ENCODE results near the gene PXMP4.
A peak's percentile ranks its signal among the peaks of the same experiment; 100 is the strongest.

The PXMP4 gene

DNA sequence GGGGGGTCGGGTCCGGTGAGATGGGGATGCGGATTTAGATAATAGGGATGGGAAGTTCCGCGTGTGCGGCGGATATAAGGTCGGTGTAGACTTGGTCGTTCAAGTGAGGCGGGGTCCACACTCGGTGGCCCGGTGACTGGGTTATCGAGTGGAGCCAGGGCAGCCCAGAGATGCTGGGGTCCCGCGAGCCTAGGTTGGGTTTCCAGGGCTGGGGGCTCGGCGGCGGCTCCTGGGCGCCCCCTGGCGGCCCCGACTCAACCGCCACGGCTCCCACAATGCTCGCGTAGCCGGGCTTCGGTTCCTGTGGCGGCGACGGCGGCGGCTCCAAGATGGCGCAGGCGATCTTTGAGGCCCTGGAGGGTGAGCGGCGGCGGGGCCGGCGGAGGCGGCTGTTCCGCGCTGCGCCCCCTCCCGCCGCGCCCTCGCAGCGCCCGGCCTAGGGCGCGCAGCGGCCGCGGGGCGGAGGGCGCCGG is 11.6 kb upstream of the PXMP4 start, which contains the start of gene ZNF341:
Gene ZNF341 (plus strand): TSS at position 304 of the 473 bp plus-strand sequence. CDS start 26 bp downstream, at position 330.
- peak; percentile 76 for DNase-seq (ENCODE audit: low spot score)

DNA sequence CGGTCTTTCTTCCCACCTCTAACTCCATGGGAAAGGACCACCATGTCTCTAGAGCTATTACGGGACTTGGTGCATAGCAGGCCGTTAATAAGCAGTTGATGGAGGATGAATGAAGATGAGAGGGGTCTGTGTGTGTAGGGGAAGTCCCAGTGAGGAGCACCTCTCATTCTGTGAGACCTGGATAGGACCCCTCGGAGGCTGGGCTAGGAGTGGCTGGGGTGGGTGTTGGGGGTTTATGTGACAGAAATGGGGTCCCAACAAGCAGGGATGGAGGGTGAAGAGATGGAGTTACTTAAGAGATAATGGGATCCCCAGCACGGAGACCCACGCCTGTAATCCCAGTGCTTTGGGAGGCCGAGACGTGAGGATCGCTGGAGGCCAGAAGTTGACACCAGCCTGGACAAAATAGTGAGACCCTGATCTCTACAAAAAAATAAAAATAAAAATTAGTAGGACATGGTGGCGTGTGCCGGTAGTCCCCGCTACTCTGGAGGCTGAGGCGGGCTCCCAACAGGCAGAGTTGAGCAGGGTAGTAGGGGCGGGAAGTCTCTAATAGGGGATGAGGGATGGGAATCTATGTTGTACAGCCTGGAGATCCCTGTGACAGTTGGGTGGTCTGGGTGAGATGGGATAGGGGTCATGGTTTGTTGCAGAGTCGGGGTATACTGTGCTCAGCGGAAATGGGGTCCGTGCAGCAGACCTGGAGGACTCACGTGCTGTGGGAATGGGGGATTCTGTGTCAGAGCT is 11.0 kb upstream of the PXMP4 start:
- no peak for DNase-seq (ENCODE audit: low spot score)

DNA sequence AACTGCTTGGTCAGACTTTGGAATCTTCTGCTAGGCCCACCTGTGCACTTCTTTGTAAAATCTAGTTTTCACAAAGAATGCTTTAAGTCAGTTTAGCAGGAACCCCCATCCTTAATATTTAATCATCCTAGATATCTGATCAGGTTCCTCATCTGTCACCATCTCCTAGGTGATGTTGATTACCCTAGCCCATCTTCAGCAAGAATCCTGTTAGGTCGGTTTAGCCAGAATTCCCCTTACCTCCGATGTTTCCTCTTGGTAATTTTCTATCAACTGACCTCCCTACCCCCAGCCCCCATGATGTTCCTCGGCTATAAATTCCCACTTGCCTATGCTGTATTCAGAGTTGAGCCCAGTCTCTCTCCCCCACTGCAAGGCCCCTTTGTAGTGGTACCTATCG is 9.0 kb upstream of the PXMP4 start:
- DNase-seq (ENCODE audit: low spot score) = no peak

DNA sequence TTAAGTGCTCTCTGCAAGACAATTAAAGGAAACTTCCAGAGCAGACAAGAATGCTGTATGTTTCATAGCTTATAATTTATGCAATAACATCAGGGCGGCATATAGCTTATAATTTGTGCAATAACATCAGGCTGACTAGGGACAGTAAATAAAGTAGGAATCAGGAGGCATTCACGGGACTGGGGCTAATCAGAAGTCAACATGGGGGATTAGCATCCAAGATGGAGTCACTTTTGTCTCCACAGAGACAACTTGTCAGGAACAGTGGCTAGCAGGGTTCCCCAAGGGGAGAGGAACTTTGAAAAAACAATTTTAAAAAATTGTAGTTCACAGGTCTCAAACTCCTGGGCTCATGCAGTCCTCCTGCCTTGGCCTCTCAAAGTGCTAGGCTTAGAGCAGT is 8.4 kb upstream of the PXMP4 start:
- no peak for DNase-seq (ENCODE audit: low spot score)

DNA sequence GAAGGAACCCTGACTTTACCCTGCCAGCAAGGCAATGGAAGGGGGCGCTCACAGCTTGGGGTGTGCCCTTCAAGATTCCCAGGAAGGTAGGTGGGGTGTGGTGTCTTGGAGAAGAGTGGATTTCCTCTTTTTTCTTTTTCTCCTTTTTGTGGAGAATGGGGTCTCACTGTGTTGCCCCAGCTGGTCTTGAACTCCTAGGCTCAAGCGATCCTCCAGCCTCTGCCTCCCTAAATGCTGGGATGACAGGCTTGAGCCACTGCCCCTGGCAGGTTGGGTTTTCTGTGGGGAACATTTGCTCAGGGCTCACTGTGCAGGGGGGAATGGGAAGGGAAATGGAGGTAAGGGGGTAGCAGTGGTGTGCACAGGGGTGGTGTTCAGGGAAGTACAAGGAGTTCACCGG is 7.7 kb upstream of the PXMP4 start:
- DNase-seq (ENCODE audit: low spot score) = no peak

DNA sequence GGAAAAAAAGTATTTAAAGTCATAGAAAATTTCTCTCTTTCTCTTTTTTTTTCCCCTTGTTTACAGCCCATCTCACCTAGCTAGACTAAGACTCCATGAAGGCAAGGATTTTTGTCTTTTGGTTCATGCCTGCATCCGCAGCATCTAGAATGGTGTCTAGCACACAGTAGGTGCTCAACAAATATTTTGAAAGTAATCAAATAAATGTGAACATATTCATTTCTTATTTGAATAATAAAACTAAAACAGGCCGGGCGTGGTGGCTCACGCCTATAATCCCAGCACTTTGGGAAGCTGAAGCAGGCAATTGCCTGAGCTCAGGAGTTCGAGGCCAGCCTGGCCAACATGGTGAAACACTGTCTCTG is 7.0 kb upstream of the PXMP4 start:
- no peak for DNase-seq (ENCODE audit: low spot score)

DNA sequence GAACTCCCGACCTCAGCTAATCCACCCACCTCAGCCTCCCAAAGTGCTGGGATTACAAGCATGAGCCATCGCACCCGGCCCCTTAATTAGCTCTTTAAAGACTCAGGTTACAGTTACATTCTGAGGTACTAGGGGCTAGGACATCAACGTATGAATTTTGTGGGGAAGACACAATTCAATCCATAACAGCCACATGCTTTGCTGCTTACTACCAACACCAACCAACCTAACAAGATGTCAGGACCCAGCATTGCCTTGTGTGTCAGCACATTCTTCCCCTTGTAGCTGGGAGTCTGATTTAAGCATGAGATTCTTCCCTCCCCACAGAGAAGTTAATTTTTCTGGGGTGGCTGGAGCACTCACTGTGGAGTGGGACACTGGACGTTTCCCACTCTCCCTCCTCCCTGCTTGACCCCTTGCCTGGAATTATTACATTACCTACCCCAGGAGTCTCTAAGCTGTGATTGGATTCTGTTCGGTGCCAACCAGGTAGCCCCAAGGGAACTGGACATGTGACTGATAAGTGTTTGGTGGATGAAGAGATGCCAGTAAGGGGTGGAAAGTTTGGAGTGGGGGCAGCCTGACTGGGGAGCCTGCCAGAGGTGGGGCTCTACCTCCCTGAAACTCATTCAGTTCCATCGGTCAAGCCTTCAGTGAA is 5.6 kb upstream of the PXMP4 start:
- DNase-seq (ENCODE audit: low spot score) = no peak

DNA sequence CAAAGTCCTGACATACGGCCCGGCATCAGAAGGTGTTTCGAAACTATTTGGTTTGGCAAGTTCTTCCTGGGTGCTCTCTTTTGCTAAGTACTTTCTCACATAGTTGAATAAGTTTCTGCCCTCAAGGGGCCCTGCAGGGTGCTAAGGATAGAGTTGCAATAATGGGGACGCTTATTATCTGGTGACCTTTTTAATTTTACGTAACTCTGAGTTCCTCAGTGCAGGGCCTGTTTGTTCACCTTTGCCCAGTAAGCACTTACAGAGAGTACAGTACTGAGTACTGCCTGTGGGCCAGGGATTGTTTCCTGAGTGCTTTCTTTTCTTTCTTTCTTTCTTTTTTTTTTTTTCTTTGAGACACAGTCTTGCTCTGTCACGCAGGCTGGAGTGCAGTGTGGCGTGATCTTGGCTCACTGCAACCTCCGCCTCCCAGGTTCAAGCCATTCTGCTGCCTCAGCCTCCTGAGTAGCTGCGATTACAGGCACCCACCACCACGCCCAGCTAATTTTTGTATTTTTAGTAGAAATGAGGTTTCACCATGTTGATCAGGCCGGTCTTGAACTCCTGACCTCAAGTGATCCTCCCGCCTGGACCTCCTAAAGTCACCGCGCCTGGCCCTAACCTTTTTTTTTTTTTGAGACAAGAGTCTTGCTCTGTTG is 4.5 kb upstream of the PXMP4 start:
- DNase-seq (ENCODE audit: low spot score) = no peak

DNA sequence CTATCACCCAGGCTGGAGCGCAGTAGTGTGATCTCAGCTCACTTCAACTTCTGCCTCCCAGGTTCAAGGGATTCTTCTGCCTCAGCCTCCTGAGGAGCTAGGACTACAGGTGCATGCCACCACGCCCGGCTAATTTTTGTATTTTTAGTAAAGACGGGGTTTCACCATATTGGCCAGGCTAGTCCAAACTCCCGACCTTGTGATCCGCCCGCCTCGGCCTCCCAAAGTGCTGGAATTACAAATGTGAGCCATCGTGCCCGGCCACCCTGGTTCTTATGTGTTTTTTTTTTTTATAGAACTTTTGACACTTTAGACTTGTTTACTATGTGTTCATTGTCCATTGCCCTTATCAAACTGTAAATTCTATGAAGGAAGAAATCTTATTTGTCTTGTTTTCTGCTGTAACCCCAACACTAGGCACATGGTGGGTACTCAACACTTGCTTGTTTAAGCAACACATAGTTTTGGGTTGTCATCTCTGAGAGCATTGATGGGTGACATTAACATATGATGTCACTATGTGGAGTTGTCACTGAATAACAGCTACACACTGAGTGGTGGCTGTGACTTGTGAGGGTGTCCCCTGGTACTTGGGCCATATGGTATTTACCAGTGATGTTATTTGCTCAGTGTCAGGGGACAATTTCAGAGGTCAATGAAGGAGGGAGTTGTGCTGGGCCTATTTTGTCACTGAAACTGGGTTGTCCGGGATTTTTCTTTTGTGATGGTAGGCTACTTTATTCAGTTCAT is 1.5 kb upstream of the PXMP4 start:
- DNase-seq (ENCODE audit: low spot score) = no peak

DNA sequence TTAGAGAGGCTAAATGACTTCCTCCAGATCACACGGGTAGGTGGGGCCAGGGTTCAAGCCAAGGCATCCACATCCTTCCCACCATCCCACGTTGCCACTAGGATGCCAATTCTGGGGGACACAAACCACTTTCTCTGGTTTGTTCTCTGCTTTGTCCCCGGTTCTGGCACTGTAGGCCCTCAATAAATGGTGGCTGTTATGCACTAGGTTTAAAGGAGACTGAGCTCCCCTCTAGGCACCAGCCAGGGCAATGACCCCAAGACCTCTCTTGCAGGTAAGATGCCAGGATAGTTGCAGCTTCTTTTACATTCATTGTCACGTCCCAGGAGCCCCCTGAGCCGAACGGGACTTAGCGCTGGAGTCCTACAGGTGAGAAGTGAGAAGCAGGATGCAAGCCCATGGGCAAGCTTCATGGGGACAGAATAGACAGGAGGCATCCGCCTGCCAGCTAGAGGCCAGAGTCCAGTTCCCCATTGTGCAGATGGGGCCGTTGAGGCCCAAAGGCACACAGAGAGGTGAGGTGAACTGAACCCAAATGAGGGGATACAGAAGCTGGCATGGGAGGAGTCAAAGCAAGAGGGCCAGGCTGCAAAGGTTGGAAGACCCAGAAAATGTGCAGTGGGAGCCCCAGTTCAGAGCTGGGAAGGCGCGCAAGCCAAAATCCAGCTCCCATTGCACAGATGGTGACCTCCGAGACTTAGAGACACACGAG is 677 bp downstream of the PXMP4 start:
- DNase-seq (ENCODE audit: low spot score) = no peak

DNA sequence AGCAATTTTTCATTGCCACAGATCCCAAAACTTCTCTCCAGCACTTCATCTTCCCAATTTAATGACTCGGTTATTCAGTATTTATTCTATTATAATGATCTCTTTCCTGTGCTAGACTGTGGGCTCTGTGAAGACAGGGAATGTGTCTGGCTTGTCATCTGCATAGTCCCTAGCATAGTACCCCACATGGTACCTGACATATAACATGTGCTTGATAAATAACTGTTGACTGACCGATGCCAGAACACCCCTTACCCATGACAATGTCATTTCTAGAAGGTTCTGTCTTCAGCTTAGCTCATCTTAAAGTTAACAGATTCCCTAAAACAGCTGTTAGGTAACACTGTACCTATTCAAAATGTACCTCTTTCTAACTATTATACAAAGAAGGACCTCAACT is 3.6 kb downstream of the PXMP4 start:
- no peak for DNase-seq (ENCODE audit: low spot score)

DNA sequence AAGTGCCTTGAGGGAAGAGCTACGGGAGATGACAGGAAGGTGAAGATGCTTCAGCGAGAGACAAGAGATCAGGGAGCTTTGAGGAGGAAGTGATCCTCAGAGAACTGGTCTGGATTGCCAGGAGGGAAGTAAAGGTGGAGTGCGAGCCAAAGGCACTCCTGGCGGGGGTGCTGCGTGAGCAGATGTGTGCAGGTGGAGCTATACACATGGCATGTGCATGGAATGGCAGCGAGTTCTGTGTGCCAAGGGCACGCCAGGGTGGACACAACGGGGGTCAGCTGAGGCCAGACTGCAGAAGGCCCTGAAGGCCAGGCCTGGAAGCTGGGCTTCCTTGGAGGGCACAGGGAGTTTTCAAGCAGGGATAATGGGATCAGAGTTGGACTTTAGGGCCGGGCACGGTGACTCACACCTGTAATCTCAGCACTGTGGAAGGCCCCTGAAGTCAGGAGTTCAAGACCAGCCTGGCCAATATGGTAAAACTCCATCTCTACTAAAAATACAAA is 6.2 kb downstream of the PXMP4 start:
- no peak for DNase-seq (ENCODE audit: low spot score)

DNA sequence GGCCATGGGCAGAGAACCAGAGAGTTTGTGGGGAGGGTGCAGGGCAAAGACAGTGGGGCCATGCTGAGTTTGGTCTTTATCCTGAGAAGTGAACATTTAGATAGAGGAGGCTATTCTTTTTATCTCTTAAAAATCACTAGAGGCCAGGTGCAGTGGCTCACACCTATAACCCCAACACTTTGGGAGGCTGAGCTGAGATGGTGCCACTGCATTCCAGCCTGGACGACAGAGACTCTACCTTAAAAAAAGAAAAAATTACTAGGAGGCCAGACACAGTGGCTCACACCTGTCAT is 8.7 kb downstream of the PXMP4 start:
- DNase-seq (ENCODE audit: low spot score) = no peak

DNA sequence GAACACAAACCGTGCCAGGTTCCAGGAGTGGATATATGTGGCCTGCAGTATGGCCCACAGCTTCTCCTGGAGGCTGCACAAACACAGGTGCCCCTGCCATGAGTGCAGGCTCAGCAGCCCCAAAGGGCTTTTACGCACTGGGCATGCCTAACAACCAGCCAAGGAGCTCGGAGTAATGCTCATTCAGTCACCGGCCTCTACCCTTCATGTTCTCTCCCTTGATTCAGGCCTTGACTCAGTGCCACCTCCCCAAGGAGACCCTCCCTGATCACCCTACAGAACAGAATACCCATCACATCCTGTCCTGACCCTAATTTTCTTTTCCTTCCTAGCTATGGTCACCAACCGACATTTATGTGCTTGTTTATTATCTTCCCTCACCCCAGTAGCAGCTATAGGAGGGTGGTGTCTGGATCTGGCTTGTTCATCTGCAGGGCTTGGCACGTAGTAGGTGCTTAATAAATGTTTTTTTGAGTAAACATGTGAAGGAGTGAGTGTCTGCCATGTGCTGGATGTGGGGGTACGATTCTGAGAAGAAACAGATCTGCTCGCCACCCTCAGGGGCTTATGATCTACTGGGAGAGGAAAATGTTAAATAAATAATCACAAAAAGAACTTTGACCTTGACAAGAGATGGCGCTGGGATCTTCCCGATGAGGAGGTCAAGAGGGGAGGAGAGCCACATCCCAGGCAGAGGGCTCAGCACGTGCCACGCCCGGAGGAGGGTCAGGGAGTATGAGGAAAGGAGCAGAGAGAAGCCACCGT is 9.2 kb downstream of the PXMP4 start:
- no peak for DNase-seq (ENCODE audit: low spot score)

DNA sequence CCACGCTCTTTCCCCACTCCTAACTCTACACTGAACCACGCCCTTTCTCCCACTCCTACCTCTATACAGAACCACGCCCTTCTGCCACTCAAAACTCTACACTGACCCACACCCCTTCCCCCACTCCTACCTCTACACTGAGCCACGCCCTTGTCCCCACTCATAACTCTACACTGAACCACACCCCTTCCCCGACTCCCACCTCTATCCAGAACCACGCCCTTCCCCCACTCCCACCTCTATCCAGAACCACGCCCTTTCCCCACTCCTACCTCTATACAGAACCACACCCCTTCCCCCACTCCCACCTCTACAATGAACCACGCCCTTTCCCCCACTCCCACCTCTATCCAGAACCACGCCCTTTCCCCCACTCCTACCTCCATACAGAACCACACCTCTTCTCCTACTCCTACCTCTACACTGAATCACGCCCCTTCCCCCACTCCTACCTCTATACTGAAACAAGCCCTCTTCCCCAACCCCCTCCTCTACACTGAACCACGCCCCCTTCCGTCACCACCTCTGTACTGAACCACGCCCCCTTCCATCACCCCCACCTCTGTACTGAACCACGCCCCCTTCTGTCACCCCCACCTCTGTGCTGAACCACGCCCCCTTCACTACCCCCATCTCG is 10.1 kb downstream of the PXMP4 start:
- DNase-seq (ENCODE audit: low spot score) = no peak

DNA sequence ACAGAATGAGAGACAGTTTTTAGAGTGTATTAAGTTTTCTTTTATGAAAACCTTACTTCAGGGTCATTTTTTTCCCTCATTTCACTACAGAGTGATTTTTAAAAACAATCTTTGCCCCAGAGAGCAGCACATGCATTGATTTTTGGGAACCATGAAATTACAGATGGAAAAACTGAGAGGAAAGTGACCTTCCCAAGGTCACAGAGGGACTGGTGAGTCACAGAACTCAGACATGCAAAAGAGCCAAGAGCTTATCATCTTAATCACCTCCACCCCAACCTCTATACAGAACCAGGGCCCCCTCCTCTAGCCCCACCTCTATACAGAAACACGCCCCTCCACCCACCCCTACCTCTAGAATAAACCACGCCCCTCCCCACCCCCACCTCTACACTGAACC is 10.7 kb downstream of the PXMP4 start:
- no peak for DNase-seq (ENCODE audit: low spot score)

DNA sequence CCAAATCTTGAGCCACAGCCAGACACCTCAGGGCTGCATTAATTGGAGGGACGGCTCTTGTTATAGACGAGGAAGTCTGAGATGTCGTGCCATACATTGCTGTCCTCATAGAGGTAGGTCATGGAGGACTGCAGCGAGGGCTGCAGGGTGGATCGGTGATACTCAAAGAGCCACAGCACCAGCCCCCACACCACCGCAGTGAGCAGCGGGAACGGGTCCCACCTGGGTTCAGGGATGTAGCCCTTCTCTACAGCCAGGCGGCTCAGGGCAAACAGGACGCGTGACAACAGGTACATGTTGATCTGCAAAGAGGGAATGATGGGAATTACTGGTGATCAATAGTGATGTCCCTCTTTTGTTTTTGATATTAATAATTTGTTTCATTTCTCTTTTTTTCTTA is 12.4 kb downstream of the PXMP4 start:
- no peak for DNase-seq (ENCODE audit: low spot score)

DNA sequence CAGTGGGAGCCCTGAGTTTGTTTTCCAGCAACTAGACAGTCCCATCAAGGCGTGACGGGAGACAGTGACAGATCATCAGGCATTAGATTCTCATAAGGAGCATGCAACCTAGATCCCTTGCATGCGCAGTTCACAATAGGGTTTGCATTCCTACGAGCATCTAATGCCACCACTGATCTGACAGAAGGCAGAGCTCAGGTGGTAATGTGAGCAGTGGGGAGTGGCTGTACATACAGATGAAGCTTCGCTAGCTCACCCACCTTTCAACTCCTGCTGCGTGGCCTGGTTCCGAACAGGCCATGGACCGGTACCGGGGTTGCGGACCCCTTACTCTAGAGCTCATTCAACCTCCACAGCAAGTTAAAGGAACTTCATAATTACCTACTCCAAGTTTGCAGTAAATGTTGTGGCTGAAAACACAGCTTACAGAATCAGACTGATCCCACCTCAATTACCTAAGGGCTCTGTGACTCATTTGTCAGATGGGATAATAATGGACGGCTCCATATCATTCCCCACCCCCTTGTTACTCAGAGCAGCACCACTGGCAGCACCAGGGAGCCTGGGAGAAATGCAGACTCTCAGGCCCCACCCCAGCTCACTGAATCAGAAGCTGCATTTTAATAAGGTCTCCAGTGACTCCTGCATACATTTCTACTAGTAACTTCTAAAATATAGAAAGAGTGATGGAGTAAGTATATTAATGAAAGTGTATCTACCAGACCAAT is 15.7 kb downstream of the PXMP4 start:
- no peak for DNase-seq (ENCODE audit: low spot score)

DNA sequence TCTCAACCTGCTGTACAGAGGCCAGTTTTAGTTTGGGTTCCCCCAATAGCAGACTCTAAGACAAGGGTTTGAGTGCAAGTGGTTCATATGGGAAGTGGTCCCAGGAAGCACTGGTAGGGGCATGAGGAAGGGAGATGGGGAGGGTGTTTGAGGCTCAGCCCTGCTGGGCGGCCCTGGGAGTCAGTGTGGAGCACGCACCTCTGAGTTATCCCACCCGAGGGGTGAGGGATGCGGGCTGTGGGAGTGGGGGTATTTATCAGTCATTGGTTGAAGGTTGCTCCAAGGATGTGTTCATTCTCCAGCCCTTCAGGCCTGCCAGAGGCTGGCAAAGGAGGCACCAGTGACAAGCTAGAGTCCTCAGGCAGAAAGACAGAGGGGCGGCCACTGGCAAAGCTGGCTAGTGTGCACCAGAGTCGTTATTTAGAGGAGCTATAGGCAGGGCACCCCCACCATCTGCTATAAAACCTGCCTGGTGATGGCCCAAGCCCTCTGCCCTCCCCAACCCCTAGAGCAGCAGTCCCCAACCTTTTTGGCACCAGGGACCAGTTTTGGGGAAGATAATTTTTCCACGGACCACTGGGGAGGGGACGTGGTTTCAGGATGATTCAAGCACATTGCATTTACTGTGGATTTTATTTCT is 16.5 kb downstream of the PXMP4 start:
- DNase-seq (ENCODE audit: low spot score) = no peak
